ENCODE measurements around the gene SCFD2. TPM values are rescaled to one million over a fixed set of nuclear protein-coding genes. Genes with fewer than 3 reads are reported as not detected.
A peak's percentile ranks its signal among the peaks of the same experiment; 100 is the strongest.

The SCFD2 gene
- total RNA-seq, 1 donor from 2014 or later = 7.5 TPM

- ATAC-seq (no peak), DNase-seq (no peak)
- intact Hi-C loops (cut with micrococcal nuclease) = no loop called here
These were observed 429.1 kb downstream of the SCFD2 start for GRCh38 chr4:52936729-52937128.

- ATAC-seq (no peak), DNase-seq (no peak)
- intact Hi-C loops (cut with micrococcal nuclease) = no loop called here
These were observed 430.5 kb downstream of the SCFD2 start for GRCh38 chr4:52935317-52935716.

DNA sequence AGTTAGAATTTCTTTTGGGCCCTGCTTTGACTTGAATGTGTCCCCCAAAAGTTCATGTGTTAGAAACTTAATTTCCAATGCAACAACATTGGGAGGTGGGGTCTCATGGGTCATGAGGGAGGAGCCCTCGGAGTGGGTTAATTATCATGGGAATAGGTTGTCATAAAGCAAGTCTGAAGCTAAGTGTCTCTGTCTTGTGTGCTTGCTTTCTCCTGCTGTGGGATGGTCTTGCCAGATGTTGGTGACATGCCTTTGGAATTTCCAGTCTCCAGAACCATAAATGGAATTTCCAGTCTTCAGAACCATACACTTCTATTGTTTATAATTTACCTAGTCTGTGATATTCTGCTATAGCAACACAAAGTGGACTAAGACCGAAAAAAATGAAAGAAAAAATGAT lies 432.1 kb downstream of the SCFD2 start:
- intact Hi-C loops (cut with micrococcal nuclease) = no loop called here
- no peak for DNase-seq
- no peak for ATAC-seq

DNA sequence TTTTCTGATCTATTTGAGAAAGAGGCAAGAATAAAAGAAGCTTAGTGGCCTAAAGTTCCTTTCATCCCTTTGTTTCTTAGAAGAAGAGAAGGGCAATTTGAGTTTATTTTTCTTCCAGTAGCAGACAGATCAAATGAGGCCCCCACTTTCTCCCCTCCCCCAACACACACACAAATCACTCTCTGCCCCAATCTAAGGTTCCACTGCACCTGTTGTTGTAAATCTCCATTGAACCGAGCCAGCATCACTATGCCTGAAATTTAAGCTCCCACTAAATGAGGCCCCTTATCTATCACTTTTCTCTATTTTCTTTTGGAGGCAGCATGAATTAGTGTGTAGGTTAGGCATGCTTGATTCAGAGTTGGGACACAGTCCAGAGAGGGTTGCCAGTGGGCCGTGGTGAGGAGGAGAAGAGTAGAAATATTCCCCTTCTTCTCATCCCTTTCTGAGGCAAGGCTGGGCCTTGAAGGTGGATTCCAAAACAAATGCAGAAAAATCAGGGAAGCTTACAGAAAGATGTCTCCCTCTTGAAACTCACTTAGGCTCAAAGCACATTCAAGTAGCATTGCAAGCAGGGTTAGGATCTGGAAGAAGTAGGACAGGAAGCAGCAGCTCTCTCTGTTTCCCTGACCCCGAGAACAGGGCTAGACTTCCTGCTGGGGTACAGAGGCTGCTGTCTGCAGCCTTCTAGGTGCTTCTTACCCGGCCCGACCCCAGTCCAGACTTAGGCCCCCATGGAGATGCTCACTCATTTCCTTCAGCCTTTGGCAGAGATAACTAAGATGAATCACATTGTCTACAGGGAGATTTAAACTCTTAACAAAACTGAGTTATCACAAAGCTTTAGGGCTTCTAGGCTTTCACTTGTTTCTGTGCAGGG lies 433.0 kb downstream of the SCFD2 start:
- ATAC-seq (no peak), DNase-seq (no peak)
- intact Hi-C loops (cut with micrococcal nuclease) = no loop called here

- DNase-seq (no peak), ATAC-seq (no peak)
- intact Hi-C loops (cut with micrococcal nuclease) = no loop called here
These were observed 434.6 kb downstream of the SCFD2 start for GRCh38 chr4:52931243-52931642.

- DNase-seq = no peak
- no peak for ATAC-seq
- intact Hi-C loops (cut with micrococcal nuclease) = no loop called here
These were observed 439.5 kb downstream of the SCFD2 start for GRCh38 chr4:52926196-52926974.

- DNase-seq = no peak
- ATAC-seq = no peak
- intact Hi-C loops (cut with micrococcal nuclease) = no loop called here
These were observed 440.3 kb downstream of the SCFD2 start for GRCh38 chr4:52925531-52925968.

- intact Hi-C loops (cut with micrococcal nuclease) = loop anchor here (10.0 kb wide), 1 partner anchor 65 kb away; no protein-coding TSS in a partner anchor
- DNase-seq (no peak), ATAC-seq (no peak)
These were observed 446.4 kb downstream of the SCFD2 start for GRCh38 chr4:52919461-52919860.

GRCh38 chr4:52917817-52918216 lies 448.0 kb downstream of the SCFD2 start:
- ATAC-seq (no peak), DNase-seq (no peak)
- intact Hi-C loops (cut with micrococcal nuclease) = loop anchor here (10.0 kb wide), 1 partner anchor 67 kb away; no protein-coding TSS in a partner anchor

GRCh38 chr4:52915730-52916300 lies 450.0 kb downstream of the SCFD2 start:
- no peak for DNase-seq
- intact Hi-C loops (cut with micrococcal nuclease) = loop anchor here (10.0 kb wide), 1 partner anchor 69 kb away; no protein-coding TSS in a partner anchor
- ATAC-seq = no peak

DNA sequence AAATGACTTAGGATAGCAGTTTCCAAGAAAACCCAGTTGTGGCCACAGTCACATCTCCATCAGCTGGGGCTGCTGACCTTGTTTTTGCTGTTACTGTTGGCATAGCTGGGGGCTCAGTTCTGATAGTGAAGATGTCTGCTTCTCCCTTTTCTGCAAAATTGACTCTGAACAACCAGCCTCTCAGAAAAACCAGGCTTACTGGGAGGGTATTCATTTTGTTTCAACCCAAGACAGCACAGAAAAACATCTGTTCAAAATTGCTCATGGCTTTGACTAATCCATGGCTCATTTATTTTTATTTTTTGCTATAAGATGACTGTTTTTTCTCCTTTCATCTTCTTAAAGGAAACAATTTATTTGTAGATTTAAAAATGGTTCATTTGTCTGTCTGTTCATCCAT lies 450.7 kb downstream of the SCFD2 start:
- intact Hi-C loops (cut with micrococcal nuclease) = loop anchor here (10.0 kb wide), 1 partner anchor 70 kb away; no protein-coding TSS in a partner anchor
- ATAC-seq = no peak
- no peak for DNase-seq

- intact Hi-C loops (cut with micrococcal nuclease) = loop anchor here (10.0 kb wide), 1 partner anchor 71 kb away; no protein-coding TSS in a partner anchor
- ATAC-seq = peak; percentile 71
- no peak for DNase-seq
These were observed 451.7 kb downstream of the SCFD2 start for GRCh38 chr4:52914051-52914605.

GRCh38 chr4:52912608-52913007 lies 453.3 kb downstream of the SCFD2 start:
- no peak for DNase-seq
- intact Hi-C loops (cut with micrococcal nuclease) = loop anchor here (10.0 kb wide), 1 partner anchor 72 kb away; no protein-coding TSS in a partner anchor
- ATAC-seq = no peak

GRCh38 chr4:52911684-52912294 lies 454.1 kb downstream of the SCFD2 start:
- DNase-seq = peak; percentile 72
- intact Hi-C loops (cut with micrococcal nuclease) = loop anchor here (10.0 kb wide), 1 partner anchor 73 kb away; no protein-coding TSS in a partner anchor
- ATAC-seq = peak; percentile 53

DNA sequence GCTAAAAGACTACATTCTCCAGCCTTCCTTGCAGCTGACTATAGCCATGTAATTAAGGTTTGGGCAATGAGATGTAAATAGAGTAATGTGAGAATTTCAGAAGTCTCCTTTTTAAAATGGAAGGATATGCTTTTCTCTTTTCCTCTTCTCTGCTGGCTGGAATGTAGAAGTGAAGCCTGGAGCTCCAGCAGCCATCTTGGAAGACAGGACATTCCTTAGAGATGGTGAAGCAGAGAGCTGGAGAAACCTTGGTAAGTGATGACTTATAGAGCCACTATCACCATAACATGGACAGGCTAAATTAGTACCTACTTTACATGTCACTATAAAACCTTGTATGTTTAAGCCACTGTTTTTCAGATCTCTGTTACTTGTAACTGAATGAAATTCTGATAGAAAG lies 455.7 kb downstream of the SCFD2 start:
- intact Hi-C loops (cut with micrococcal nuclease) = loop anchor here (10.0 kb wide), 1 partner anchor 75 kb away; no protein-coding TSS in a partner anchor
- no peak for ATAC-seq
- no peak for DNase-seq

DNA sequence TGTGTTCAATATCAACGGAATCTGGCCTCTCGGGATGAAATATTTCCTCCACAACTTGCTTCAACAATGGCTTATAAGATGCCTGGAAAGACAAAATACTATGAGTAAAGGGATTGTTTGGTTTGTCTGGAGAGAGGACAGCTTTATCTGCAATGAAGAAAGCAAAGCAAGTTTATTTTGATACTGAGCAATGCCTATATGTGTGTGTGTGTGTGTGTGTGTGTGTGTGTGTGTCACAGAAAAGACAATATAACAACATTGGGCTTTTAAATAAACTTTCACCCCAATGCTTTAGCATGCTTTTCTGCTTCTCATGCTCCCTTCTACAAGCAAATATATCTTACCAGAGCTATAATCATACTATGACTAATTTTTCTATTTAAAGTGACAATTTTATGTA lies 458.4 kb downstream of the SCFD2 start:
- intact Hi-C loops (cut with micrococcal nuclease) = no loop called here
- no peak for ATAC-seq
- no peak for DNase-seq

GRCh38 chr4:52904421-52904820 lies 461.4 kb downstream of the SCFD2 start:
- ATAC-seq (no peak), DNase-seq (no peak)
- intact Hi-C loops (cut with micrococcal nuclease) = no loop called here

GRCh38 chr4:52903273-52903672 lies 462.6 kb downstream of the SCFD2 start:
- no peak for DNase-seq
- no peak for ATAC-seq
- intact Hi-C loops (cut with micrococcal nuclease) = no loop called here

DNA sequence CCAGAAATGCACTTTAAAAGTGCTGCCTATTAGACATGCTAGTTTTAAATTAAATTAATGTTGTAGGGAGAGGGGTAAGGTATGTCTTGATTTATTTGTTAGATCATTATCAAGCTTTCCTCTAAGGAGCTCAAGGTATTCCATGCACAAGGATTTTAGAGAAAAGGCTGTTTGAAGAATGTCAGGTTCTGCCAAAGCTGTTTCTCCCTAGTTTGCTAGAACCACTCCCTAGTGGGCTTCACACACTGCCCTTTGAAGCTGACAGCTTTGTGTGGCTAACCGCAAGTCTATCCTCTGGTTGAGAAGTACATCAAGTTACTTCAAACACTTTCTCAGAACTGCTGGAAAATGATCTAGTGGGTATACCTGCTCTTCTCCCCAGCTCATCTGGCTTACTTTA lies 471.4 kb downstream of the SCFD2 start:
- intact Hi-C loops (cut with micrococcal nuclease) = no loop called here
- no peak for DNase-seq
- no peak for ATAC-seq
